SK-N-SH (cell line): ENCODE measurements around the gene KCNA5. TPM values are rescaled to one million over a fixed set of nuclear protein-coding genes. Genes with fewer than 3 reads are reported as not detected.
A peak's percentile ranks its signal among the peaks of the same experiment; 100 is the strongest.

Source experiments
- CTCF ChIA-PET: fragments of 300-600, 350-600 bp; formaldehyde crosslinking; extraction: SDS; loops from one replicate; lab custom pipeline; 2021; lab: Yijun Ruan, JAX
- POLR2A ChIA-PET: fragments of 350-600 bp; sonication (Branson Sonifier 250); formaldehyde crosslinking; extraction: SDS; loops from one replicate; lab custom pipeline; 2020; ENCODE audit warnings: antibody characterized with exemption, inconsistent platforms; lab: Yijun Ruan, JAX
- DNase-seq: peaks from one replicate; pipeline ENCODE4 v3.0.0; 2012
- H2AFZ ChIP-seq: fragments of 200-600 bp; sonication (generic); 2 replicates; pipeline ENCODE4 v1.8.1; 2016; ENCODE audit warnings: antibody characterized with exemption, mild to moderate bottlenecking, low read depth
- H3F3A ChIP-seq: fragments of 200-600 bp; sonication (generic); replicated peaks from 2 replicates; pipeline ENCODE3; 2016; ENCODE audit warnings: antibody characterized with exemption, mild to moderate bottlenecking; ENCODE audit not compliant: insufficient read depth
- H3K27ac ChIP-seq, 2 experiments: fragments of 200-500 bp in 1 of 2; fragments of 200-600 bp in 1 of 2; sonication (Bioruptor generic) in 1 of 2; sonication (generic), shearing (Covaris generic) in 1 of 2; 2 replicates each; pipeline versions ENCODE4 v1.5.1 to v1.6.1; 2014 to 2016; ENCODE audit warnings: low read depth in 2 of 2, inconsistent platforms in 1 of 2, low read length in 1 of 2, mild to moderate bottlenecking in 1 of 2, mixed read lengths in 1 of 2
- H3K27me3 ChIP-seq: fragments of 200-600 bp; sonication (generic), shearing (Covaris generic); 2 replicates; pipeline ENCODE4 v1.6.1; 2016; ENCODE audit warnings: mixed run types; ENCODE audit not compliant: insufficient read depth
- H3K36me3 ChIP-seq, 2 experiments: fragments of 200-500 bp in 1 of 2; fragments of 200-600 bp in 1 of 2; sonication (Bioruptor generic) in 1 of 2; sonication (generic) in 1 of 2; replicated peaks in 1 of 2; 2 replicates each; pipeline versions ENCODE3 to v1.5.1; 2014 to 2016; ENCODE audit warnings: low read length in 1 of 2, mild to moderate bottlenecking in 1 of 2; ENCODE audit not compliant: insufficient read depth in 2 of 2, control insufficient read depth in 1 of 2
- H3K4me1 ChIP-seq, 2 experiments: fragments of 200-500 bp in 1 of 2; fragments of 200-600 bp in 1 of 2; sonication (Bioruptor generic) in 1 of 2; sonication (generic), shearing (Covaris generic) in 1 of 2; 2 replicates each; pipeline versions ENCODE4 v1.5.1 to v1.6.1; 2014 to 2016; ENCODE audit warnings: low read depth in 1 of 2, low read length in 1 of 2, mixed run types in 1 of 2; ENCODE audit not compliant: insufficient read depth in 2 of 2, control insufficient read depth in 1 of 2
- H3K4me2 ChIP-seq: fragments of 200-600 bp; sonication (generic), shearing (Covaris generic); 2 replicates; pipeline ENCODE4 v1.6.1; 2017; ENCODE audit warnings: mixed run types
- H3K4me3 ChIP-seq, 2 experiments: fragments of 200-500 bp in 1 of 2; fragments of 200-600 bp in 1 of 2; sonication (Bioruptor generic) in 1 of 2; sonication (generic), shearing (Covaris generic) in 1 of 2; 2 replicates each; pipeline versions ENCODE4 v1.5.1 to v1.8.1; 2014 to 2016; ENCODE audit warnings: low read depth in 2 of 2, inconsistent platforms in 1 of 2, low read length in 1 of 2, mild to moderate bottlenecking in 1 of 2, mixed read lengths in 1 of 2, moderate library complexity in 1 of 2
- H3K79me2 ChIP-seq: fragments of 200-600 bp; sonication (generic); 2 replicates; pipeline ENCODE4 v1.8.1; 2017; ENCODE audit warnings: mild to moderate bottlenecking; ENCODE audit not compliant: insufficient read depth
- H3K9ac ChIP-seq: fragments of 200-600 bp; sonication (generic); 2 replicates; pipeline ENCODE4 v1.6.1; 2017; ENCODE audit warnings: mixed run types
- H3K9me2 ChIP-seq: fragments of 200-600 bp; sonication (generic); 2 replicates; pipeline ENCODE4 v1.6.1; 2017; ENCODE audit warnings: mixed run types
- H3K9me3 ChIP-seq: fragments of 200-600 bp; sonication (generic); 2 replicates; pipeline ENCODE4 v1.6.1; 2017; ENCODE audit warnings: mixed run types, mild to moderate bottlenecking, moderate library complexity
- H4K20me1 ChIP-seq: fragments of 200-600 bp; sonication (generic); 2 replicates; pipeline ENCODE4 v1.6.1; 2017; ENCODE audit warnings: mild to moderate bottlenecking, mixed run types; ENCODE audit not compliant: insufficient read depth
- CTCF ChIP-seq: fragments of 200-600 bp; sonication (generic); IDR thresholded peaks from 2 replicates; pipeline ENCODE4 v1.6.1; 2017; ENCODE audit warnings: antibody characterized with exemption, mild to moderate bottlenecking, moderate library complexity
- EZH2phosphoT487 ChIP-seq: fragments of 200-600 bp; sonication (generic); IDR thresholded peaks from 2 replicates; pipeline ENCODE4 v1.6.1; 2017; ENCODE audit warnings: low read depth, mixed run types, mild to moderate bottlenecking, antibody characterized with exemption, moderate library complexity, borderline replicate concordance
- FOXM1 ChIP-seq: IDR thresholded peaks from 2 replicates; pipeline ENCODE4 v1.4.0; 2012; ENCODE audit warnings: low read depth, mild to moderate bottlenecking
- GABPA ChIP-seq: IDR thresholded peaks from 2 replicates; pipeline ENCODE4 v1.4.0; 2012; ENCODE audit warnings: low read depth, mild to moderate bottlenecking
- IRF3 ChIP-seq: fragments of 150-350 bp; IDR thresholded peaks from 2 replicates; pipeline ENCODE4 v1.6.1; 2016; ENCODE audit warnings: mild to moderate bottlenecking, low read depth, low read length
- JUND ChIP-seq: IDR thresholded peaks from 2 replicates; pipeline ENCODE4 v1.4.0; 2012
- MXI1 ChIP-seq: IDR thresholded peaks from 2 replicates; pipeline ENCODE4 v1.6.1; 2012; ENCODE audit warnings: mild to moderate bottlenecking, low read depth, low read length, improper control_type of control experiment
- NFIC ChIP-seq: IDR thresholded peaks from 2 replicates; pipeline ENCODE4 v1.4.0; 2012; ENCODE audit warnings: borderline replicate concordance
- NRF1 ChIP-seq: IDR thresholded peaks from 2 replicates; pipeline ENCODE4 v1.6.1; 2012; ENCODE audit warnings: low read depth, mild to moderate bottlenecking, low read length
- RAD21 ChIP-seq: IDR thresholded peaks from 2 replicates; pipeline ENCODE4 v1.6.1; 2012; ENCODE audit warnings: mild to moderate bottlenecking, low read length
- REST ChIP-seq: IDR thresholded peaks from 2 replicates; pipeline ENCODE4 v1.6.1; 2012; ENCODE audit warnings: mild to moderate bottlenecking, low read depth, low read length, moderate library complexity
- RFX5 ChIP-seq: IDR thresholded peaks from 2 replicates; pipeline ENCODE4 v1.6.1; 2012; ENCODE audit warnings: mild to moderate bottlenecking, improper control_type of control experiment, low read length
- TAF1 ChIP-seq: IDR thresholded peaks from 2 replicates; pipeline ENCODE4 v1.6.1; 2012; ENCODE audit warnings: low read depth, mild to moderate bottlenecking, low read length, moderate library complexity, borderline replicate concordance
- ZBTB33 ChIP-seq: IDR thresholded peaks from 2 replicates; pipeline ENCODE4 v1.4.0; 2012; ENCODE audit warnings: low read depth, borderline replicate concordance
- WGBS: methylation state at CpG from one replicate; pipeline ENCODE4 v1.1.6; 2017; ENCODE audit warnings: low lambda C conversion rate; 5-methylcytosine and 5-hydroxymethylcytosine counted together
- polyA plus RNA-seq, 3 experiments: library from polyadenylated mRNA; depleted of rRNA; stranded (reverse); fragments of >200 nt; gene quantifications; 2 replicates each; pipeline ENCODE4 v1.2.3, GENCODE V29; 2012

The KCNA5 gene
- not detected in 2 replicates for polyA plus RNA-seq (2012; rRNA removed)
- not detected in 2 replicates for polyA plus RNA-seq (2012; cell fraction: cytosol; rRNA removed)
- polyA plus RNA-seq (2012; cell fraction: nucleus; rRNA removed): not detected in 2 replicates

- ChIA-PET CTCF (no interaction called here), POLR2A (no interaction called here)
- Histone ChIP-seq H3K4me3 (no peak within 1 kb of the TSS), H3K4me2 (no peak within 1 kb of the TSS), H3K9me2 (no peaks in the 10 kb centered on the region), H4K20me1 (no peaks in the 10 kb centered on the region), H3F3A (no peaks in the 10 kb centered on the region), H3K27ac (no peak within 1 kb of the TSS), H3K4me1 (no peaks in the 10 kb centered on the region), H2AFZ (no peak within 1 kb of the TSS), H3K27me3 (peaks cover 90% of the 10 kb centered on the region), H3K9me3 (no peaks in the 10 kb centered on the region), H3K79me2 (no peaks in the 10 kb centered on the region), H3K36me3 (no peaks in the 10 kb centered on the region), H3K9ac (no peak within 1 kb of the TSS)
- WGBS: 8% methylated on average over 20 of the region's 68 CpGs
- TF ChIP-seq TAF1 (no peak), FOXM1 (no peak), GABPA (no peak), NRF1 (no peak), NFIC (no peak), EZH2phosphoT487 (no peak), RAD21 (no peak), REST (no peak), MXI1 (no peak), JUND (no peak), CTCF (no peak), RFX5 (no peak), IRF3 (no peak), ZBTB33 (no peak)
- peak; percentile 19 for DNase-seq
Measured at GRCh38 chr12:5043589-5044419, at the start of gene KCNA5. Gene KCNA5, plus strand, starts transcription at chr12:5043879. Its CDS starts 269 bp downstream, at chr12:5044148.
